Left lung (tissue), 10 donors: ENCODE results near the gene KRTAP5-3. TPM values are rescaled to one million over a fixed set of nuclear protein-coding genes. Genes with fewer than 3 reads are reported as not detected.
"Not testable (repeated sequence)": the region's sequence is repeated elsewhere in the genome, so short reads cannot be mapped to it uniquely, and the experiment has no call there.

Source experiments
- ATAC-seq: fragments of 200-7000 bp; cut with Tn5 transposase; one replicate; pipeline ENCODE4 v1.9.1; 2020; ENCODE audit warnings: moderate library complexity
- DNase-seq, 4 donors: peaks; one replicate each; pipeline ENCODE4 v3.0.0-alpha.2; 2013 to 2020
- H3K27ac ChIP-seq, 2 donors: fragments of 200-600 bp; sonication (generic) in 1 of 2; one replicate each; pipeline versions ENCODE4 v1.5.0 to v1.8.0; 2020 to 2021
- H3K27me3 ChIP-seq, 2 donors: fragments of 200-600 bp; sonication (generic) in 1 of 2; one replicate each; pipeline versions ENCODE4 v1.5.0 to v1.8.0; 2020 to 2021
- H3K36me3 ChIP-seq, 2 donors: fragments of 200-600 bp; sonication (generic) in 1 of 2; one replicate each; pipeline versions ENCODE4 v1.5.0 to v1.8.0; 2020 to 2021
- H3K4me1 ChIP-seq, 2 donors: fragments of 200-600 bp; one replicate each; pipeline ENCODE4 v1.8.0; 2021
- H3K4me3 ChIP-seq, 2 donors: fragments of 200-600 bp; sonication (generic) in 1 of 2; one replicate each; pipeline versions ENCODE4 v1.5.0 to v1.8.0; 2020 to 2021; ENCODE audit warnings: mild to moderate bottlenecking in 1 of 2
- H3K9me3 ChIP-seq, 2 donors: fragments of 200-600 bp; sonication (generic) in 1 of 2; one replicate each; pipeline versions ENCODE4 v1.5.0 to v1.8.0; 2020 to 2021
- intact Hi-C, 2 donors: fragments of 100-400 bp; cut with DNase I; formaldehyde crosslinking; loops; one replicate each; pipeline versions ENCODE4 v1.11.2 to v1.14.2; 2022
- polyA plus RNA-seq, 6 donors: library from polyadenylated mRNA; unstranded; fragments of 120-200 nt; gene quantifications; one replicate each; pipeline ENCODE4 v1.2.1, GENCODE V29; 2013; ENCODE audit not compliant: insufficient read length in 6 of 6
- total RNA-seq, 2 donors: library from RNA; stranded (reverse); fragmentation: NEBNext Ultra II Directional; extraction: Animal tissue kit (Norgen Biotek cat#: 25700); gene quantifications; one replicate each; pipeline ENCODE4 v1.2.1, GENCODE V29; 2021
- TF ChIP-seq, protein P1 (sequence below), 2 donors: fragments of 200-600 bp; sonication (generic) in 1 of 2; IDR thresholded peaks; one replicate each; pipeline versions ENCODE4 v1.5.0 to v1.8.0; 2021; ENCODE audit warnings: antibody characterized with exemption in 2 of 2
- donor health status: DM: no; HTN: yes; CAD: no.
- donor health status: DM: no; HTN: no; CAD: no.

KRTAP5-3 gene
- total and polyA plus RNA-seq, 8 donors, result not detected

DNA sequence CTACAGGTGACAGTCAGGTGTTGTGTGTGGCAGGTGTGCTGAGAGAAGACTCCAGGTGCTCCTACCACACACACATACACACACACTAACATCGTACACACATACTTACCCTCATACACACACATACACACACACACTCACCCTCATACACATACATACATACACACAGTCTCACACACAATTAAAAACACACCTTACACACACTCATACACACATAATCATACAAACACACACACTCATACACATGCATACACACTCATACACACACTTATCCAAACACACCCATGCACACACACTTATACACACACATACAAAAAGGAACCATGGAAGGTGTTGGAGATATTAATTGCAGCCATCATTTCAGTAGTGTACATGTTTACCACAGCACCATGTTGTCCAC is 4.6 kb downstream of the KRTAP5-3 start:
- DNase-seq, result no peak
- TF ChIP-seq, protein P1, sequence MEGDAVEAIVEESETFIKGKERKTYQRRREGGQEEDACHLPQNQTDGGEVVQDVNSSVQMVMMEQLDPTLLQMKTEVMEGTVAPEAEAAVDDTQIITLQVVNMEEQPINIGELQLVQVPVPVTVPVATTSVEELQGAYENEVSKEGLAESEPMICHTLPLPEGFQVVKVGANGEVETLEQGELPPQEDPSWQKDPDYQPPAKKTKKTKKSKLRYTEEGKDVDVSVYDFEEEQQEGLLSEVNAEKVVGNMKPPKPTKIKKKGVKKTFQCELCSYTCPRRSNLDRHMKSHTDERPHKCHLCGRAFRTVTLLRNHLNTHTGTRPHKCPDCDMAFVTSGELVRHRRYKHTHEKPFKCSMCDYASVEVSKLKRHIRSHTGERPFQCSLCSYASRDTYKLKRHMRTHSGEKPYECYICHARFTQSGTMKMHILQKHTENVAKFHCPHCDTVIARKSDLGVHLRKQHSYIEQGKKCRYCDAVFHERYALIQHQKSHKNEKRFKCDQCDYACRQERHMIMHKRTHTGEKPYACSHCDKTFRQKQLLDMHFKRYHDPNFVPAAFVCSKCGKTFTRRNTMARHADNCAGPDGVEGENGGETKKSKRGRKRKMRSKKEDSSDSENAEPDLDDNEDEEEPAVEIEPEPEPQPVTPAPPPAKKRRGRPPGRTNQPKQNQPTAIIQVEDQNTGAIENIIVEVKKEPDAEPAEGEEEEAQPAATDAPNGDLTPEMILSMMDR (IDR thresholded peaks at IDR 0.05), result no peak
- Histone ChIP-seq H3K4me3 (no peak overlapping the region), H3K36me3 (no peaks in the 10 kb centered on the region), H3K27ac (no peak overlapping the region), H3K27me3 (peaks cover 0 to 40% of the 10 kb centered on the region in 2 donors), H3K9me3 (no peaks in the 10 kb centered on the region), H3K4me1 (no peaks in the 10 kb centered on the region)
- intact Hi-C loops, result no loop called here
- ATAC-seq, result no peak

DNA sequence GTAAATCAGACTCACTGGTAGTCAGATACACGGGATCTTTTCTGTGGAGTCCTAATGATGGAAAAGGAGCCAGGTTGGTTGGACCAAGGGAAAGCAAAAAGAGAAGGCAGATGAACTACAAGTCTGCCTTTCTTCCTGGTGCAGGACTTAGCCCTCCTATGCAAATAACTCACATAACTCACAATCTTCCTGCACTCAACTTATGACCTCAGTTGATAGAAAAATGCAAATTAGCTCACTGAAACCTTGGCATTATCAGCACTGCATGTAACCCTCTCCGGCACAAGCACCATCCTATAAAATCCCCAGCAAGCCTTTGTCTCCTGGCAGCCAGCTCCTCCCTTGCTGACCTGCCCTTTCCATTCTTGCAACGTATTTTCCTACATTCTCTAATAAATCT is 6.6 kb downstream of the KRTAP5-3 start:
- intact Hi-C loops, DNase-seq, H3K9me3 ChIP-seq, H3K36me3 ChIP-seq, H3K4me3 ChIP-seq, H3K4me1 ChIP-seq, ATAC-seq, H3K27ac ChIP-seq: not testable (repeated sequence)
- peaks cover 0 to 34% of the 10 kb centered on the region in 2 donors for H3K27me3 ChIP-seq

DNA sequence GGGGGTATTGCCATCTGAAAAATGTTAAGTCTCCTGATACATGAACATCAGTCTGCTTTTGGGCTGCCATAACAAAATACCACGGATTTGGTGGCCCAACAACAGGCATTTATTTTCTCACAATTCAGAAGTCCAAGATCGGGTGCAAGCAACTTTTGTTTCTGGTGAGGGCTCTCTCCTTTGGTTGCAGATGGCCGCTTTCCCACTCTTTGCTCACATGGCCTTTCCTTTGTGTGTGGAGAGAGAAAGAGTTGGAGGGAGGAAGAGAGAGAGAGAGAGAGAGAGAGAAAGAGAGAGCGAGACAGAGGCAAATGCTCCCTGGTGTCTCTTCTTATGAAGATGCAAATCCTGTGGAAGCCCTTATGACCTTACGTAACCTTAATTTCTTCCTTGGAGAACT is 7.6 kb downstream of the KRTAP5-3 start:
- ATAC-seq (no peak), DNase-seq (no peak)
- H3K27ac ChIP-seq, result no peak overlapping the region
- no peaks in the 10 kb centered on the region for H3K9me3 ChIP-seq
- peaks cover 0 to 38% of the 10 kb centered on the region in 2 donors for H3K27me3 ChIP-seq
- no peak overlapping the region for H3K4me3 ChIP-seq
- TF ChIP-seq, protein P1 (IDR thresholded peaks at IDR 0.05), result no peak
- peaks cover 0 to 7% of the 10 kb centered on the region in 2 donors for H3K4me1 ChIP-seq
- intact Hi-C loops, result no loop called here
- no peaks in the 10 kb centered on the region for H3K36me3 ChIP-seq

DNA sequence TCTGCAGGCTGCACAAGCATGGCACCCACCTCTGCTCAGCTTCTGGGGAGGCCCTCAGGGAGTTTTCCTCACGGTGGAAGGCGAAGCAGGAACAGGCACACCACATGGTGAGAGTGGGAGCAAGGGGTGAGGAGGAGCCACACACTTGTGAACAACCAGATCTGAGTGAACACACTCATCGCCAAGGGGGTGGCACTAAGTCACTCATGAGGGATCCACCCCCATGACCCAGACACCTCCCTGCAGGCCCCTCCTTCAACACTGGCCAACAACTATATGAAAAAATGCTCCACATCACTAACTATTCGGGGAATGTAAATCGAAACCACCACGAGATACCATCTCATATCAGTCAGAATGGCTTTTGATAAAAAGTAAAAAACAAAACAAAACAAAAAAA is 9.4 kb downstream of the KRTAP5-3 start:
- peaks cover 0 to 38% of the 10 kb centered on the region in 2 donors for H3K27me3 ChIP-seq
- no peak overlapping the region for H3K4me3 ChIP-seq
- peaks cover 0 to 8% of the 10 kb centered on the region in 2 donors for H3K4me1 ChIP-seq
- no peaks in the 10 kb centered on the region for H3K36me3 ChIP-seq
- no peak overlapping the region for H3K27ac ChIP-seq
- intact Hi-C loops, result no loop called here
- DNase-seq (no peak), ATAC-seq (no peak)
- no peaks in the 10 kb centered on the region for H3K9me3 ChIP-seq
- TF ChIP-seq, protein P1 (IDR thresholded peaks at IDR 0.05), result no peak

DNA sequence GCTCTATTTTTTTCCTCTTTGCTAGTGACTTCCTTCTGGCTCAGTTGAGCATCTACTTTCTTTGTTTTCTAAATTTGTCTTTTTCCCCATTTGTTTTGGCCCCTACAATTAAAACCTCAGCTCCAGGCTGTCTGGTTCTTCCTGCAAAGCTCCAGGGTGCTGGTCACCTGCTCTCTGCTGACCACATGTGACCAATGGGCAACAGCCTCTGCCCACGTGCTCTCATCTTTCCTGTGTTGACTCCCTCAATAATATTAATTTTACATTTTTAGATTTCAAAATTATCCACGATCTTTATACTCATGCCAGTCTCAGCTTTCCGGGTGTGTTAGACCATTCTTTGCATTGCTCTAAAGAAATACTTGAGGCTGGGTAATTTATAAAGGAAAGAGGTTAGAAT is 9.9 kb downstream of the KRTAP5-3 start:
- H3K4me3 ChIP-seq, intact Hi-C loops, H3K9me3 ChIP-seq, ATAC-seq, DNase-seq, H3K36me3 ChIP-seq, H3K4me1 ChIP-seq, H3K27ac ChIP-seq: not testable (repeated sequence)
- H3K27me3 ChIP-seq, result peaks cover 0 to 42% of the 10 kb centered on the region in 2 donors

DNA sequence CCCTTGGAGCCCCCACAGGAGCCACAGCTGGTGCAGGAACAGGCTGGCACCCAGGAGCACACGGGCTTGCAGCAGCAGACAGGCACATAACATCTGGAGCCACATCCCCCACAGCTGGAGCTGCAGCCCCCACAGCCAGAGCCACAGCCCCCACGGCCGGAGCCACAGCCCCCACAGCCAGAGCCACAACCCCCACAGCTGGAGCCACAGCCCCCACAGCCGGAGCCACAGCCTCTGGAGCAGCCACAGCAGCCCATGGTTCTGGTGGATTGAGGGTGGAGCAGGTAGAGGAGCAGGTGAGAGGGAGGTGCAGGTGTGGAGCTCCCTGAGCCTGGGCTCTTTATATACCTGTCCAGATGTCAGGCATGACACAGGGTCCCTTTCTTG is 10.3 kb downstream of the KRTAP5-3 start, which contains the start of gene KRTAP5-2:
TSS of gene KRTAP5-2 (minus strand) at position 301 of the 387 bp plus-strand sequence. CDS start at position 257, 44 bp downstream.
- H3K9me3 ChIP-seq, result no peaks in the 10 kb centered on the region
- intact Hi-C loops, result no loop called here
- no peak for ATAC-seq
- no peak within 1 kb of the TSS for H3K27ac ChIP-seq
- H3K27me3 ChIP-seq, result peaks cover 0 to 46% of the 10 kb centered on the region in 2 donors
- H3K4me1 ChIP-seq, result peaks cover 0 to 8% of the 10 kb centered on the region in 2 donors
- no peak within 1 kb of the TSS for H3K4me3 ChIP-seq
- TF ChIP-seq, protein P1 (IDR thresholded peaks at IDR 0.05), result no peak
- DNase-seq, result no peak
- H3K36me3 ChIP-seq, result no peaks in the 10 kb centered on the region
